Right hindlimb (tissue), 1 donor: ENCODE measurements around the gene TF.
"Not testable (repeated sequence)": the region's sequence is repeated elsewhere in the genome, so short reads cannot be mapped to it uniquely, and the experiment has no call there.

Source experiments
- DNase-seq: peaks from one replicate; pipeline ENCODE4 v3.0.0-alpha.2; 2018

TF gene

GRCh38 chr3:133745981-133746711, at the start of gene TF:
Gene TF (plus strand): TSS chr3:133746393. CDS start chr3:133746441, 48 bp downstream.
- DNase-seq, result no peak

- DNase-seq, result no peak
Measured at GRCh38 chr3:133697960-133698359, 48.2 kb upstream of the TF start.

- no peak for DNase-seq
Measured at GRCh38 chr3:133699467-133699866, 46.7 kb upstream of the TF start.

GRCh38 chr3:133699903-133700302, 46.3 kb upstream of the TF start:
- no peak for DNase-seq

- DNase-seq, result no peak
Measured at GRCh38 chr3:133700351-133700750, 45.8 kb upstream of the TF start.

GRCh38 chr3:133701435-133702358, 44.5 kb upstream of the TF start:
- DNase-seq, result no peak

GRCh38 chr3:133703915-133704314, 42.3 kb upstream of the TF start:
- no peak for DNase-seq

GRCh38 chr3:133706033-133706432, 40.2 kb upstream of the TF start:
- no peak for DNase-seq

GRCh38 chr3:133709139-133709750, 36.9 kb upstream of the TF start:
- DNase-seq, result no peak

- DNase-seq, result no peak
Measured at GRCh38 chr3:133711013-133711412, 35.2 kb upstream of the TF start.

GRCh38 chr3:133712017-133712416, 34.2 kb upstream of the TF start:
- no peak for DNase-seq

- no peak for DNase-seq
Measured at GRCh38 chr3:133713347-133713746, 32.8 kb upstream of the TF start.

GRCh38 chr3:133717424-133717823, 28.8 kb upstream of the TF start:
- no peak for DNase-seq

GRCh38 chr3:133722935-133723334, 23.3 kb upstream of the TF start:
- DNase-seq, result no peak

GRCh38 chr3:133730993-133731392, 15.2 kb upstream of the TF start:
- DNase-seq, result no peak

GRCh38 chr3:133732231-133732630, 14.0 kb upstream of the TF start:
- DNase-seq, result not testable (repeated sequence)

- no peak for DNase-seq
Measured at GRCh38 chr3:133733226-133733625, 13.0 kb upstream of the TF start.

- no peak for DNase-seq
Measured at GRCh38 chr3:133734305-133734704, 11.9 kb upstream of the TF start.

- DNase-seq, result peak; percentile 50
Measured at GRCh38 chr3:133742351-133743091, 3.7 kb upstream of the TF start.

- no peak for DNase-seq
Measured at GRCh38 chr3:133744241-133744640, 2.0 kb upstream of the TF start.

- DNase-seq, result no peak
Measured at GRCh38 chr3:133745108-133745507, 1.1 kb upstream of the TF start.

GRCh38 chr3:133746712-133747066, 496 bp downstream of the TF start:
- no peak for DNase-seq

- no peak for DNase-seq
Measured at GRCh38 chr3:133747373-133747772, 1.2 kb downstream of the TF start.
